ENCODE data around the gene EARS2. TPM values are rescaled to one million over a fixed set of nuclear protein-coding genes. Genes with fewer than 3 reads are reported as not detected.

The EARS2 gene
- total and polyA plus RNA-seq, 9 of the 15 experiments (the other 6 are each of a cell fraction or from before 2014, with no cell fraction given), result 17.6 to 58.6 (median 36.3) TPM

DNA sequence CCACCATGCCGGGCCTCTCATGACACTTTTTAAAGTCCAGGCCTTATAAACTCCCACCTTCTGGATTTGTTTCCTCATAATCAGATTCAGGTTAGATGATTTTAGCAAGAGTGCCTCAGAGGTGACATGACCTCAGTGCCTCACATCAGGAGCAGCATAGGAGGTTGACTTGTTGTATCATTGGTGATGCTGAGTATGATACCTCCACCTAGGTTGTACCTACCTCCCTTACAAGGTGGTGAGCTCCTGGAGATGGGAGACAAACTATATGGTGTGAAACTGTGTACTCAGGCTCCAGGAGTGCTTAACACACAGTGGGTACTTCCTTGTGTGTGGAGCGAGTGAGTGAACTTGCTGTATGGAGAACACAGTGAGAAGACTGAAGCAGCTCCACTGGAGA is 20.3 kb upstream of the EARS2 start:
- in situ Hi-C loops (cut with MboI) (no loop called here), intact Hi-C loops (cut with micrococcal nuclease) (no loop called here)
- CTCF ChIA-PET (ENCODE audit: low intra/inter-chr PET ratio), result no interaction called here
- H3K4me3 ChIP-seq, result no peak overlapping the region
- DNase-seq (ENCODE audit: extremely low read depth in 1 of 4, low spot score in 3 of 4) (no peak), ATAC-seq (no peak), FAIRE-seq (no peak)
- no TSS peak for BruUV-seq (replicated peaks)
- H3K9ac ChIP-seq (ENCODE audit: insufficient read depth in 1 of 2, low read depth in 2 of 2, low read length in 2 of 2), result no peak overlapping the region
- 87% methylated on average over 2 of the region's 2 CpGs for WGBS (ENCODE audit: insufficient coverage, low coverage, missing lambda C conversion rate)
- H3K4me2 ChIP-seq (ENCODE audit: insufficient read depth, low read length), result no peak overlapping the region
- no peaks in the 10 kb centered on the region for H3K9me1 ChIP-seq (ENCODE audit: control insufficient read depth, insufficient read depth, low read length)
- H2AFZ ChIP-seq (ENCODE audit: low read depth, low read length), result no peak overlapping the region
- POLR2A ChIA-PET, result interaction anchor here (1.3 to 1.4 kb wide), 3 partner anchors 8 to 23 kb away, joined by 3 to 4 read pairs (median 3); no protein-coding TSS in a partner anchor
- TF ChIP-seq ZNF830 (CRISPR knock-in tag; IDR thresholded peaks at IDR 0.05) (no peak), POLR2AphosphoS2 (IDR thresholded peaks at IDR 0.05; ENCODE audit: low read length) (no peak)
- TF ChIP-seq, protein P1, sequence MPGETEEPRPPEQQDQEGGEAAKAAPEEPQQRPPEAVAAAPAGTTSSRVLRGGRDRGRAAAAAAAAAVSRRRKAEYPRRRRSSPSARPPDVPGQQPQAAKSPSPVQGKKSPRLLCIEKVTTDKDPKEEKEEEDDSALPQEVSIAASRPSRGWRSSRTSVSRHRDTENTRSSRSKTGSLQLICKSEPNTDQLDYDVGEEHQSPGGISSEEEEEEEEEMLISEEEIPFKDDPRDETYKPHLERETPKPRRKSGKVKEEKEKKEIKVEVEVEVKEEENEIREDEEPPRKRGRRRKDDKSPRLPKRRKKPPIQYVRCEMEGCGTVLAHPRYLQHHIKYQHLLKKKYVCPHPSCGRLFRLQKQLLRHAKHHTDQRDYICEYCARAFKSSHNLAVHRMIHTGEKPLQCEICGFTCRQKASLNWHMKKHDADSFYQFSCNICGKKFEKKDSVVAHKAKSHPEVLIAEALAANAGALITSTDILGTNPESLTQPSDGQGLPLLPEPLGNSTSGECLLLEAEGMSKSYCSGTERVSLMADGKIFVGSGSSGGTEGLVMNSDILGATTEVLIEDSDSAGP (CRISPR knock-in tag; IDR thresholded peaks at IDR 0.05), result no peak
- H3K27me3 ChIP-seq (ENCODE audit: control insufficient read depth in 2 of 2, insufficient read depth in 2 of 2, low read length in 2 of 2), result no peaks in the 10 kb centered on the region
- H3K9me3 ChIP-seq (replicated peaks; ENCODE audit: control insufficient read depth, insufficient read depth, low read depth, low read length), result no peaks in the 10 kb centered on the region
- no peaks in the 10 kb centered on the region; the same call in 1 of the 2 replicates for H4K20me1 ChIP-seq (replicated peaks; ENCODE audit: control insufficient read depth, insufficient read depth, low read length)
- H3K36me3 ChIP-seq (ENCODE audit: control insufficient read depth, insufficient read depth, low read length), result peaks cover 57% of the 10 kb centered on the region
- no peaks in the 10 kb centered on the region for H3K79me2 ChIP-seq (ENCODE audit: control insufficient read depth, insufficient read depth, low read length)
- no peak overlapping the region for H3K27ac ChIP-seq (ENCODE audit: extremely low read depth, low read depth, low read length)
- no peaks in the 10 kb centered on the region; a peak in 1 of 5 replicates for H3K4me1 ChIP-seq (replicated peaks in 1 of 2; ENCODE audit: control insufficient read depth in 2 of 2, insufficient read depth in 2 of 2, low read length in 2 of 2)

DNA sequence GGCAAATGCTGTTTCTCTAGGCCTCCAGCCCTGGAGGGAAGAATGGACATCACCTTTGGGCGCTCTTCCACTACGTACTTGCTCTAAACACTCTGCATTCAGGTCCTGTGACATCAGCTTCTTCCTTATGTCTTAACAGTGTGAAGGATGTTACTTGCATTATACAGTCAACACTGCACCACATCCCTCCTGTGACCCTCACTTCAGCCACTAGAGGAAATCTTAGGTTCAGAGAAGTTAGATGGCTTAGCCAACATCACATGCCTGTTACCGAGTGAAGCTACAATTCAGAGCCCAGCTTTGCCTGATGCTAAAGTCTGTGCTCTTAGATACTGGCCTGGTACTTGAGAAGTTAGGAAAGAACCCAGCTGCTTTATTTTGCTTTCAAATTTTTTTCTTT is 18.7 kb upstream of the EARS2 start:
- Histone ChIP-seq H3K4me2 (ENCODE audit: insufficient read depth, low read length) (no peak overlapping the region), H3K27me3 (ENCODE audit: control insufficient read depth in 2 of 2, insufficient read depth in 2 of 2, low read length in 2 of 2) (no peaks in the 10 kb centered on the region), H3K79me2 (ENCODE audit: control insufficient read depth, insufficient read depth, low read length) (no peaks in the 10 kb centered on the region), H4K20me1 (replicated peaks; ENCODE audit: control insufficient read depth, insufficient read depth, low read length) (no peaks in the 10 kb centered on the region; the same call in 1 of the 2 replicates), H2AFZ (ENCODE audit: low read depth, low read length) (no peak overlapping the region), H3K4me1 (replicated peaks in 1 of 2; ENCODE audit: control insufficient read depth in 2 of 2, insufficient read depth in 2 of 2, low read length in 2 of 2) (no peaks in the 10 kb centered on the region; a peak in 1 of 5 replicates), H3K9me3 (replicated peaks; ENCODE audit: control insufficient read depth, insufficient read depth, low read depth, low read length) (no peaks in the 10 kb centered on the region), H3K27ac (ENCODE audit: extremely low read depth, low read depth, low read length) (no peak overlapping the region), H3K9ac (ENCODE audit: insufficient read depth in 1 of 2, low read depth in 2 of 2, low read length in 2 of 2) (no peak overlapping the region), H3K4me3 (no peak overlapping the region), H3K36me3 (ENCODE audit: control insufficient read depth, insufficient read depth, low read length) (peaks cover 58% of the 10 kb centered on the region; the same call in 2 of the 3 replicates), H3K9me1 (ENCODE audit: control insufficient read depth, insufficient read depth, low read length) (no peaks in the 10 kb centered on the region)
- no peak for DNase-seq (ENCODE audit: extremely low read depth in 1 of 4, low spot score in 3 of 4)
- intact Hi-C loops (cut with micrococcal nuclease), result no loop called here
- FAIRE-seq, result peak; percentile 54
- ATAC-seq, result peak; percentile 69
- BruUV-seq (replicated peaks), result no TSS peak
- ChIA-PET POLR2A (interaction anchor here (0.6 to 2.5 kb wide), 3 partner anchors 8 to 18 kb away, joined by 3 to 11 read pairs (median 4); partner anchors contain the start of genes EARS2 and UBFD1), CTCF (ENCODE audit: low intra/inter-chr PET ratio) (no interaction called here)
- in situ Hi-C loops (cut with MboI), result no loop called here
- WGBS (ENCODE audit: insufficient coverage, low coverage, missing lambda C conversion rate), result 81% methylated on average over 3 of the region's 3 CpGs
- no peak for TF ChIP-seq ZNF134 (CRISPR knock-in tag; conservative IDR thresholded peaks at IDR 0.05)
